ENCODE measurements around the gene CYP11A1. TPM values are rescaled to one million over a fixed set of nuclear protein-coding genes. Genes with fewer than 3 reads are reported as not detected.

CYP11A1 gene
- total RNA-seq, 1 experiment from 2014 or later: 1.7 TPM

DNA sequence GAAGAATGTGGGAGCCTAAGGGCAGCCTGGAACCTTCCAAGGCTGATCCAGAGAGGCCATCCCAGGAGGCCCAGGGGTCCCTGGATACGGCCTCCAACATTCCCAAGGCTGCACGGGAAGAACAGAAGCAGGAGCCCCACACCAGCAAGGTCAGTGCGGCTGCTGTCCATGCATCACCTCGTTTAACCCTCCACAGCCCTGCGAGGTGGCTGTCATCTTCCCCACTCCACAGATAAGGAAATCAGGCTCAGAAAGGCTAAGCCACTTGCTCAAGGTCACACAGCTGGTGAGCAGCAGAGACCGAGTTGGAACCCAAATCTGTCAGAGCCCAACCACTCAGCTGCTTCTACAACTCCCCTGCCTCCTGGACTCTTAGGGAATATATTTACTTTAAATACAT, 44.7 kb upstream of the CYP11A1 start:
- H4K5ac ChIP-seq (ENCODE audit: insufficient read length, low read depth, low read length): no peak overlapping the region
- Mint-ChIP-seq H3K4me3 (no peak overlapping the region), H3K4me1 (peaks cover 4 to 12% of the 10 kb centered on the region in 2 experiments), H3K9me3 (no peaks in the 10 kb centered on the region), H3K27ac (peak overlapping the region in 1 of 3 experiments; percentile 47; a peak in 1 of 7 replicates), H3K36me3 (ENCODE audit: insufficient read depth in 1 of 3, low read depth in 3 of 3) (peaks cover 11 to 16% (median 13%) of the 10 kb centered on the region in 3 experiments), H3K27me3 (ENCODE audit: low read depth) (no peaks in the 10 kb centered on the region)
- no peak overlapping the region for H3K23ac ChIP-seq (ENCODE audit: insufficient read length, low read depth, low read length)
- H3K79me1 ChIP-seq (ENCODE audit: insufficient read depth, low read depth, low read length, poor library complexity, severe bottlenecking): no peaks in the 10 kb centered on the region
- no peaks in the 10 kb centered on the region for H3K9me3 ChIP-seq (ENCODE audit: control insufficient read depth, low read depth, low read length)
- no peak overlapping the region for H2AFZ ChIP-seq (ENCODE audit: low read length)
- no peak overlapping the region for H3K4ac ChIP-seq (ENCODE audit: low read depth, low read length)
- H2BK12ac ChIP-seq (ENCODE audit: insufficient read length, low read depth, low read length): no peak overlapping the region
- TF ChIP-seq, protein P1, sequence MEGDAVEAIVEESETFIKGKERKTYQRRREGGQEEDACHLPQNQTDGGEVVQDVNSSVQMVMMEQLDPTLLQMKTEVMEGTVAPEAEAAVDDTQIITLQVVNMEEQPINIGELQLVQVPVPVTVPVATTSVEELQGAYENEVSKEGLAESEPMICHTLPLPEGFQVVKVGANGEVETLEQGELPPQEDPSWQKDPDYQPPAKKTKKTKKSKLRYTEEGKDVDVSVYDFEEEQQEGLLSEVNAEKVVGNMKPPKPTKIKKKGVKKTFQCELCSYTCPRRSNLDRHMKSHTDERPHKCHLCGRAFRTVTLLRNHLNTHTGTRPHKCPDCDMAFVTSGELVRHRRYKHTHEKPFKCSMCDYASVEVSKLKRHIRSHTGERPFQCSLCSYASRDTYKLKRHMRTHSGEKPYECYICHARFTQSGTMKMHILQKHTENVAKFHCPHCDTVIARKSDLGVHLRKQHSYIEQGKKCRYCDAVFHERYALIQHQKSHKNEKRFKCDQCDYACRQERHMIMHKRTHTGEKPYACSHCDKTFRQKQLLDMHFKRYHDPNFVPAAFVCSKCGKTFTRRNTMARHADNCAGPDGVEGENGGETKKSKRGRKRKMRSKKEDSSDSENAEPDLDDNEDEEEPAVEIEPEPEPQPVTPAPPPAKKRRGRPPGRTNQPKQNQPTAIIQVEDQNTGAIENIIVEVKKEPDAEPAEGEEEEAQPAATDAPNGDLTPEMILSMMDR (conservative IDR thresholded peaks at IDR 0.05): no peak
- DNase-seq: no peak
- H2BK120ac ChIP-seq (ENCODE audit: low read depth, low read length, poor library complexity, severe bottlenecking): no peak overlapping the region
- no peak overlapping the region for H2BK20ac ChIP-seq (ENCODE audit: low read depth, low read length, poor library complexity, severe bottlenecking)
- no peak overlapping the region for H2AK5ac ChIP-seq (ENCODE audit: insufficient read length, low read length)
- WGBS (ENCODE audit: extremely low coverage, insufficient read length, low lambda C conversion rate): no CpG with 5 or more reads among the region's 6 CpGs
- no peak overlapping the region for H3K4me2 ChIP-seq (ENCODE audit: insufficient read depth, insufficient read length, low read length)
- H3K23me2 ChIP-seq (ENCODE audit: insufficient read length, low read depth, low read length, poor library complexity, severe bottlenecking): no peaks in the 10 kb centered on the region
- no peak overlapping the region for H3K14ac ChIP-seq (ENCODE audit: insufficient read depth, low read length)
- no peak overlapping the region for H4K8ac ChIP-seq (replicated peaks; ENCODE audit: insufficient read length, low read depth, low read length)
- H2BK15ac ChIP-seq (ENCODE audit: low read depth, low read length): no peak overlapping the region
- no peaks in the 10 kb centered on the region for H4K20me1 ChIP-seq (ENCODE audit: control insufficient read depth, insufficient read depth, insufficient read length)
- no peak overlapping the region for H3K27ac ChIP-seq (ENCODE audit: insufficient read length, low read depth, low read length)
- H3K56ac ChIP-seq (ENCODE audit: insufficient read length, low read depth, low read length): no peak overlapping the region
- no peaks in the 10 kb centered on the region for H3K79me2 ChIP-seq (ENCODE audit: insufficient read depth, low read length)
- H2BK5ac ChIP-seq (ENCODE audit: insufficient read length, low read length): no peak overlapping the region
- H3K4me1 ChIP-seq (ENCODE audit: insufficient read depth, low read length): no peaks in the 10 kb centered on the region
- no peak overlapping the region for H3T11ph ChIP-seq (ENCODE audit: low read length)
- H3K9ac ChIP-seq (ENCODE audit: extremely low read depth, insufficient read length, low read length): no peak overlapping the region
- no peaks in the 10 kb centered on the region for H3K27me3 ChIP-seq (ENCODE audit: insufficient read depth, low read length)
- no peak overlapping the region for H3K18ac ChIP-seq (ENCODE audit: insufficient read length, low read depth, low read length)
- no peak overlapping the region for H4K91ac ChIP-seq (ENCODE audit: insufficient read length, low read depth, low read length)
